Measurements from ENCODE around the gene LY6G6C.

- TF ChIP-seq EZH2 (IDR thresholded peaks at IDR 0.05; ENCODE audit: borderline replicate concordance, insufficient read depth, low read depth, low read length, poor library complexity, severe bottlenecking) = no peak
- peak; percentile 89 for TF ChIP-seq CTCF (IDR thresholded peaks at IDR 0.05)
Observed at GRCh38 chr6:31729515-31729978, 8.0 kb upstream of the LY6G6C start.
